B cell (primary cell): Measurements from ENCODE around the gene ATAD3B.

ENCODE experiments used
- EZH2 ChIP-seq: IDR thresholded peaks from 2 replicates; pipeline ENCODE4 v1.6.1; 2012; ENCODE audit warnings: borderline replicate concordance, low read depth, mild to moderate bottlenecking, moderate library complexity, low read length; ENCODE audit not compliant: insufficient read depth, poor library complexity, severe bottlenecking
- TF ChIP-seq, protein P1 (sequence below): fragments of 200-600 bp; IDR thresholded peaks from one replicate; pipeline ENCODE4 v1.8.0; 2022; ENCODE audit warnings: antibody characterized with exemption, mild to moderate bottlenecking

DNA sequence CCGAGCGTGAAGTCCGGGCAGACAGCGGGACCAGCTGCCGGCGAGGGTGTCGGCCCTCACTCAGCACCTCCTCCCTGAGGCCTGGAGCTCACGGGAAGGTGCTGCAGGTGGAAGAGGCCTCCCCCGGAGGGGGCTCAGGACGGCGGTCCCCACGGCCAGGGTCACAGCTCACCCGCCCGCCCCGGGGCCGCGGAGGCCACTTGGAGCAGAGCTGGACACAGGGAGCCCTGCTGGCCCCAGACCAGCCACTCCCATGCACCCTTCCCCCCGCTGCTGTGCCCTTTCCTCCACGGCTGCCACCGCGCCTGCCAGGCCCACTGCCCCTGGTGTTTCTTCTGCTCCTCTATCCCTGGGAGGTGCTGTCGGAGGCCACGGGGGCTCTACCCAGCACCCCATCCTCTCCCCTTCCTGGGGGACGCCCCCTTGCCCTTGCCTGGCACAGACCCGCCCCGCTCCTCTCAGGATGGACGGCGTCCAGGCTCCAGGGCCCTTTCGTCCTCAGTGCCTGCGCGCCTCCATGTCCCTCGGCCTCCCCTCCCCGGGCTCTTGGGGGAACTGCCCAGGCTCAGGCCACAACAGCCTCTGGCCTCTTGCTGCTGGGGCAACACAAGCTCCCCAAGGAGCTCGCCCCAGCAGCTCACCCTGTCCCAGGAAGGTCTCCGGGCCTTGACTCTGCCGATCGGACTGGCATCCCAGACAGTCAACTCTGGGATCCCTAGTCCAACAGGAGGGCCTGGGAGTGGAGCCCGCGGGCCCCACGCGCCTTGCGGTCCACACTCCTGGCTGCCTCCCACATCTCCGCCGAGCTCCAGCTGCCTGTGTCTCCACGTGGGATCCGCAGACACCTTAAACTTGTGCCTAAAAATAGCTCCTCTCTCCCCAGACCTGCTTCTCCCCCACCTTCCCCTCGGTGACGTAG lies 64.7 kb downstream of the ATAD3B start:
- TF ChIP-seq, protein P1, sequence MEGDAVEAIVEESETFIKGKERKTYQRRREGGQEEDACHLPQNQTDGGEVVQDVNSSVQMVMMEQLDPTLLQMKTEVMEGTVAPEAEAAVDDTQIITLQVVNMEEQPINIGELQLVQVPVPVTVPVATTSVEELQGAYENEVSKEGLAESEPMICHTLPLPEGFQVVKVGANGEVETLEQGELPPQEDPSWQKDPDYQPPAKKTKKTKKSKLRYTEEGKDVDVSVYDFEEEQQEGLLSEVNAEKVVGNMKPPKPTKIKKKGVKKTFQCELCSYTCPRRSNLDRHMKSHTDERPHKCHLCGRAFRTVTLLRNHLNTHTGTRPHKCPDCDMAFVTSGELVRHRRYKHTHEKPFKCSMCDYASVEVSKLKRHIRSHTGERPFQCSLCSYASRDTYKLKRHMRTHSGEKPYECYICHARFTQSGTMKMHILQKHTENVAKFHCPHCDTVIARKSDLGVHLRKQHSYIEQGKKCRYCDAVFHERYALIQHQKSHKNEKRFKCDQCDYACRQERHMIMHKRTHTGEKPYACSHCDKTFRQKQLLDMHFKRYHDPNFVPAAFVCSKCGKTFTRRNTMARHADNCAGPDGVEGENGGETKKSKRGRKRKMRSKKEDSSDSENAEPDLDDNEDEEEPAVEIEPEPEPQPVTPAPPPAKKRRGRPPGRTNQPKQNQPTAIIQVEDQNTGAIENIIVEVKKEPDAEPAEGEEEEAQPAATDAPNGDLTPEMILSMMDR = no peak
- no peak for TF ChIP-seq EZH2
